MM.1S (cell line): ENCODE data around the gene CNNM2.

Source experiments
- DNase-seq: peaks from one replicate; pipeline ENCODE4 v3.0.0-alpha.2; 2015
- H2AFZ ChIP-seq: fragments of 300-600 bp; sonication (generic); 2 replicates; pipeline ENCODE4 v1.6.0; 2016; ENCODE audit warnings: antibody characterized with exemption, low read length
- H3F3A ChIP-seq: fragments of 300-600 bp; sonication (generic); 2 replicates; pipeline ENCODE4 v1.6.1; 2016; ENCODE audit warnings: mild to moderate bottlenecking, antibody characterized with exemption, low read length, moderate library complexity, mixed read lengths; ENCODE audit not compliant: insufficient read depth
- H3K27ac ChIP-seq: fragments of 300-600 bp; sonication (generic); 2 replicates; pipeline ENCODE4 v1.5.1; 2016; ENCODE audit warnings: mild to moderate bottlenecking, low read length
- H3K27me3 ChIP-seq: fragments of 300-600 bp; sonication (generic); replicated peaks from 2 replicates; pipeline ENCODE4 v1.6.0; 2016; ENCODE audit warnings: low read length; ENCODE audit not compliant: insufficient read depth
- H3K36me3 ChIP-seq: fragments of 300-600 bp; sonication (generic); replicated peaks from 2 replicates; pipeline ENCODE4 v1.6.1; 2016; ENCODE audit warnings: mild to moderate bottlenecking, low read length, mixed read lengths; ENCODE audit not compliant: insufficient read depth
- H3K4me1 ChIP-seq: fragments of 300-600 bp; sonication (generic); 2 replicates; pipeline ENCODE4 v1.6.1; 2016; ENCODE audit warnings: low read length, mixed read lengths
- H3K4me2 ChIP-seq: fragments of 300-600 bp; sonication (generic); 2 replicates; pipeline ENCODE4 v1.6.0; 2016; ENCODE audit warnings: low read depth, low read length
- H3K4me3 ChIP-seq: fragments of 300-600 bp; sonication (generic); 2 replicates; pipeline ENCODE4 v1.5.1; 2016; ENCODE audit warnings: low read length, mixed read lengths
- H3K79me2 ChIP-seq: fragments of 300-600 bp; sonication (generic); 2 replicates; pipeline ENCODE4 v1.6.1; 2016; ENCODE audit warnings: mixed run types, low read length, mixed read lengths
- H3K9ac ChIP-seq: fragments of 300-600 bp; sonication (generic); 2 replicates; pipeline ENCODE4 v1.6.1; 2016; ENCODE audit warnings: low read length, mixed read lengths
- H3K9me2 ChIP-seq: fragments of 300-600 bp; sonication (generic); replicated peaks from 2 replicates; pipeline ENCODE4 v1.6.1; 2016; ENCODE audit warnings: mild to moderate bottlenecking, low read length, mixed read lengths; ENCODE audit not compliant: insufficient read depth
- H3K9me3 ChIP-seq: fragments of 300-600 bp; sonication (generic); replicated peaks from 2 replicates; pipeline ENCODE4 v1.6.1; 2016; ENCODE audit warnings: mild to moderate bottlenecking, low read length, mixed read lengths; ENCODE audit not compliant: insufficient read depth
- H4K20me1 ChIP-seq: fragments of 300-600 bp; sonication (generic); 2 replicates; pipeline ENCODE4 v1.6.1; 2016; ENCODE audit warnings: mild to moderate bottlenecking, low read length, moderate library complexity, mixed read lengths; ENCODE audit not compliant: insufficient read depth
- CTCF ChIP-seq: fragments of 300-600 bp; sonication (generic); IDR thresholded peaks from 2 replicates; pipeline ENCODE4 v1.5.1; 2016; ENCODE audit warnings: antibody characterized with exemption, low read length, mixed read lengths
- EZH2 ChIP-seq: fragments of 300-600 bp; sonication (generic); optimal IDR thresholded peaks from 2 replicates; pipeline ENCODE3; 2017; ENCODE audit warnings: low read depth, mild to moderate bottlenecking, antibody characterized with exemption, low read length, mixed read lengths
- EZH2phosphoT487 ChIP-seq: fragments of 300-600 bp; sonication (generic); IDR thresholded peaks from 2 replicates; pipeline ENCODE4 v1.6.1; 2018; ENCODE audit warnings: antibody characterized with exemption, low read length

Gene CNNM2

GRCh38 chr10:103082683-103083082, 164.6 kb downstream of the CNNM2 start:
- TF ChIP-seq EZH2phosphoT487: no peak
- Histone ChIP-seq H3K9me2 (no peaks in the 10 kb centered on the region), H3K4me3 (no peak overlapping the region), H3K27ac (no peak overlapping the region), H3K9ac (no peak overlapping the region), H3K36me3 (no peaks in the 10 kb centered on the region), H3K4me1 (no peaks in the 10 kb centered on the region), H3K27me3 (no peaks in the 10 kb centered on the region), H3K4me2 (no peak overlapping the region), H3K9me3 (no peaks in the 10 kb centered on the region), H4K20me1 (no peaks in the 10 kb centered on the region), H3F3A (no peaks in the 10 kb centered on the region), H2AFZ (no peak overlapping the region), H3K79me2 (no peaks in the 10 kb centered on the region)
- no peak for DNase-seq

DNA sequence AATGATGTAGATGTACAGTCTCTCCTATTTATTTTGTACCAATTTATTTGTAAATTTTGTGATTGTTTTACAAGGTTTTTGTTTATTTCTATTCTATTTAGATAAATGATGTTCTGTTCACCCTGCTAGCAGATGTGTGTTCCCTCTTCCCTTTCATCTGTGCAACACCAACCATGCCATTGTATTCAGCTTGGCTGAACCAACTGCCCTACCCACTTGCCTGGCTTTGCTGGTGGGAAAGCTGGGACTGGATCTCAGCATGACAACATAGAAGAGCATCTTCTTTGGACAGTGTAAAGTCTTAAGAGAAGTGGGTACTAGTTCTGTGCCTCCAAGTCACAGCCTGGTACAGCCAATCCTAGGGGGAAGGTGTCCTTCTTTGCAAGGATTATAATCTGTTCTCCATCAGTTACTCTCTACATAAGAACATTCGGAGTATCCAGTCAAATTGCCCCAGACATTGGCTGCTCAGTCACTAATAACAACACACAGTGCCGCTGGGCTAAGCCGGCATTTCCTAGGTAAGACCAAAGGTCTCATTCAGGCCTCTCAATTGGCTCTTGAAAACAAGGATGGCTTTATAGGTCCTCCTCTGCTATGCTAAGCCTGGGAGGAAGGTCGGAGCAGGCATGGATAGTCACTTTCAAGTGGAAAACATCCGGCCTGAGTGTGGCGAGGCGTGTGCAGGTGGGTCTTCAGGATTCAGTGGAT, 165.3 kb downstream of the CNNM2 start:
- Histone ChIP-seq H3K9ac (no peak overlapping the region), H3K4me2 (no peak overlapping the region), H3K4me3 (no peak overlapping the region), H3K79me2 (no peaks in the 10 kb centered on the region), H3K4me1 (no peaks in the 10 kb centered on the region), H3K27me3 (no peaks in the 10 kb centered on the region), H3K9me2 (no peaks in the 10 kb centered on the region), H2AFZ (no peak overlapping the region), H4K20me1 (no peaks in the 10 kb centered on the region), H3F3A (no peaks in the 10 kb centered on the region), H3K36me3 (no peaks in the 10 kb centered on the region), H3K27ac (no peak overlapping the region), H3K9me3 (no peaks in the 10 kb centered on the region)
- TF ChIP-seq CTCF (no peak), EZH2phosphoT487 (no peak), EZH2 (no peak)
- no peak for DNase-seq

DNA sequence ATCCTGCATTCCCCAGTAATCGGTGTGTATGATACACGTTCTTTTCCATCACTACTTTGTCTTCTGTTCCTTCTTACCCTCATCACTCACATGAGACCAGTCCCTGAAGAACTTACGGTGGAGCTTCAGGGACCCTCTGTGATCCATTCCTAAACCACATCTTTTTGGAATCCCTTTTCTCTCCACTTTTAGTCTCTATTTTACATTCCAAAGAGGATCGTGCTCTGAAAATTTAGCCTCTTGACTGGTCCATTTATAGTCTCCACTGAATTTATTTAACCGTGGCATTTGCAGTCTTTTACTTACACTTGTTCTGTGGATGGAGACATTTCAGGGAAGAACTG, 165.9 kb downstream of the CNNM2 start:
- no peaks in the 10 kb centered on the region for H4K20me1 ChIP-seq
- H3K4me3 ChIP-seq: no peak overlapping the region
- no peaks in the 10 kb centered on the region for H3K4me1 ChIP-seq
- H3K27me3 ChIP-seq: no peaks in the 10 kb centered on the region
- no peak for DNase-seq
- H3K79me2 ChIP-seq: no peaks in the 10 kb centered on the region
- H3F3A ChIP-seq: no peaks in the 10 kb centered on the region
- H3K9ac ChIP-seq: no peak overlapping the region
- no peak overlapping the region for H3K4me2 ChIP-seq
- no peaks in the 10 kb centered on the region for H3K36me3 ChIP-seq
- no peak for TF ChIP-seq EZH2phosphoT487
- no peak for TF ChIP-seq EZH2
- TF ChIP-seq CTCF: no peak
- H3K9me2 ChIP-seq: no peaks in the 10 kb centered on the region
- H3K27ac ChIP-seq: no peak overlapping the region
- no peaks in the 10 kb centered on the region for H3K9me3 ChIP-seq
- H2AFZ ChIP-seq: no peak overlapping the region

- Histone ChIP-seq H3K4me1 (no peaks in the 10 kb centered on the region), H3K9ac (no peak overlapping the region), H3K9me3 (no peaks in the 10 kb centered on the region), H3K79me2 (no peaks in the 10 kb centered on the region), H2AFZ (no peak overlapping the region), H3K27me3 (no peaks in the 10 kb centered on the region), H3K4me2 (no peak overlapping the region), H3K4me3 (no peak overlapping the region), H3K27ac (no peak overlapping the region), H3K9me2 (no peaks in the 10 kb centered on the region), H3K36me3 (no peaks in the 10 kb centered on the region), H3F3A (no peaks in the 10 kb centered on the region), H4K20me1 (no peaks in the 10 kb centered on the region)
- DNase-seq: no peak
- TF ChIP-seq EZH2: no peak
- no peak for TF ChIP-seq CTCF
- TF ChIP-seq EZH2phosphoT487: no peak
These were observed 168.2 kb downstream of the CNNM2 start for GRCh38 chr10:103086261-103086660.
